ENCODE data around the gene JOSD1. TPM values are rescaled to one million over a fixed set of nuclear protein-coding genes. Genes with fewer than 3 reads are reported as not detected.

JOSD1 gene
- total RNA-seq, 1 experiment from 2014 or later = 84.9 TPM

GRCh38 chr22:38694940-38695339 lies 5.8 kb downstream of the JOSD1 start:
- intact Hi-C loops (cut with micrococcal nuclease) = no loop called here
- ChIA-PET CTCF (interaction anchor here (0.6 kb wide), 1 partner anchor 154 kb away, joined by 4 read pairs; no protein-coding TSS in a partner anchor), POLR2A (interaction anchor here (1.0 to 8.7 kb wide), 4 partner anchors 8 to 38 kb away, joined by 3 to 223 read pairs (median 61); partner anchors contain the start of genes GTPBP1 and TOMM22)
- Mint-ChIP-seq H3K4me1 (ENCODE audit: insufficient read depth, unreplicated experiment) (peaks cover 33% of the 10 kb centered on the region), H3K36me3 (ENCODE audit: insufficient read depth, unreplicated experiment) (peaks cover 54% of the 10 kb centered on the region), H3K27me3 (ENCODE audit: insufficient read depth, unreplicated experiment) (no peaks in the 10 kb centered on the region), H3K4me3 (ENCODE audit: unreplicated experiment) (no peak overlapping the region), H3K9me3 (ENCODE audit: unreplicated experiment) (no peaks in the 10 kb centered on the region), H3K27ac (ENCODE audit: low read depth, unreplicated experiment) (no peak overlapping the region)
- DNase-seq (ENCODE audit: unreplicated experiment) = no peak
- no peak for TF ChIP-seq CTCF (IDR thresholded peaks at IDR 0.05; ENCODE audit: unreplicated experiment)
- BruUV-seq (replicated peaks) = no TSS peak

- POLR2A ChIA-PET = interaction anchor here (7.9 to 8.7 kb wide), 2 partner anchors 10 to 12 kb away, joined by 118 to 223 read pairs; partner anchors contain the start of genes GTPBP1 and TOMM22
- intact Hi-C loops (cut with micrococcal nuclease) = no loop called here
- DNase-seq (ENCODE audit: unreplicated experiment) = no peak
- Mint-ChIP-seq H3K4me1 (ENCODE audit: insufficient read depth, unreplicated experiment) (peaks cover 33% of the 10 kb centered on the region), H3K27me3 (ENCODE audit: insufficient read depth, unreplicated experiment) (no peaks in the 10 kb centered on the region), H3K9me3 (ENCODE audit: unreplicated experiment) (no peaks in the 10 kb centered on the region), H3K4me3 (ENCODE audit: unreplicated experiment) (no peak overlapping the region), H3K36me3 (ENCODE audit: insufficient read depth, unreplicated experiment) (peaks cover 62% of the 10 kb centered on the region), H3K27ac (ENCODE audit: low read depth, unreplicated experiment) (no peak overlapping the region)
- TF ChIP-seq CTCF (IDR thresholded peaks at IDR 0.05; ENCODE audit: unreplicated experiment) = no peak
- CTCF ChIA-PET = no interaction called here
- no TSS peak for BruUV-seq (replicated peaks)
These were observed 6.7 kb downstream of the JOSD1 start for GRCh38 chr22:38694049-38694448.

GRCh38 chr22:38689651-38690050 lies 11.1 kb downstream of the JOSD1 start:
- POLR2A ChIA-PET = interaction anchor here (0.7 to 1.8 kb wide), 3 partner anchors 9 to 26 kb away, joined by 4 to 9 read pairs (median 4); partner anchors contain the start of gene GTPBP1
- peaks cover 90% of the 10 kb centered on the region for H3K36me3 Mint-ChIP-seq (ENCODE audit: insufficient read depth, unreplicated experiment)
- H3K27ac Mint-ChIP-seq (ENCODE audit: low read depth, unreplicated experiment) = no peak overlapping the region
- no peak overlapping the region for H3K4me3 Mint-ChIP-seq (ENCODE audit: unreplicated experiment)
- H3K27me3 Mint-ChIP-seq (ENCODE audit: insufficient read depth, unreplicated experiment) = no peaks in the 10 kb centered on the region
- TF ChIP-seq CTCF (IDR thresholded peaks at IDR 0.05; ENCODE audit: unreplicated experiment) = no peak
- no TSS peak for BruUV-seq (replicated peaks)
- H3K9me3 Mint-ChIP-seq (ENCODE audit: unreplicated experiment) = no peaks in the 10 kb centered on the region
- DNase-seq (ENCODE audit: unreplicated experiment) = no peak
- peaks cover 10% of the 10 kb centered on the region for H3K4me1 Mint-ChIP-seq (ENCODE audit: insufficient read depth, unreplicated experiment)
- CTCF ChIA-PET = no interaction called here
- intact Hi-C loops (cut with micrococcal nuclease) = no loop called here

GRCh38 chr22:38685761-38686160 lies 15.0 kb downstream of the JOSD1 start:
- ChIA-PET CTCF (no interaction called here), POLR2A (interaction anchor here (6.0 kb wide), 1 partner anchor 11 kb away, joined by 223 read pairs; the partner anchor contains the start of gene JOSD1)
- Mint-ChIP-seq H3K27ac (ENCODE audit: low read depth, unreplicated experiment) (no peak overlapping the region), H3K36me3 (ENCODE audit: insufficient read depth, unreplicated experiment) (peaks cover 85% of the 10 kb centered on the region), H3K4me3 (ENCODE audit: unreplicated experiment) (no peak overlapping the region), H3K9me3 (ENCODE audit: unreplicated experiment) (no peaks in the 10 kb centered on the region), H3K27me3 (ENCODE audit: insufficient read depth, unreplicated experiment) (no peaks in the 10 kb centered on the region), H3K4me1 (ENCODE audit: insufficient read depth, unreplicated experiment) (peaks cover 5% of the 10 kb centered on the region)
- no peak for TF ChIP-seq CTCF (IDR thresholded peaks at IDR 0.05; ENCODE audit: unreplicated experiment)
- intact Hi-C loops (cut with micrococcal nuclease) = no loop called here
- no peak for DNase-seq (ENCODE audit: unreplicated experiment)
- no TSS peak for BruUV-seq (replicated peaks)

Measured in MCF 10A (cell line).